Inferior parietal cortex (tissue), 1 donor: ENCODE data around the gene PSG7.
"Not testable (repeated sequence)": the region's sequence is repeated elsewhere in the genome, so short reads cannot be mapped to it uniquely, and the experiment has no call there.

ENCODE experiments used
- DNase-seq: peaks from one replicate; pipeline ENCODE4 v3.0.0-alpha.2; 2016; ENCODE audit errors: extremely low spot score

The PSG7 gene

DNA sequence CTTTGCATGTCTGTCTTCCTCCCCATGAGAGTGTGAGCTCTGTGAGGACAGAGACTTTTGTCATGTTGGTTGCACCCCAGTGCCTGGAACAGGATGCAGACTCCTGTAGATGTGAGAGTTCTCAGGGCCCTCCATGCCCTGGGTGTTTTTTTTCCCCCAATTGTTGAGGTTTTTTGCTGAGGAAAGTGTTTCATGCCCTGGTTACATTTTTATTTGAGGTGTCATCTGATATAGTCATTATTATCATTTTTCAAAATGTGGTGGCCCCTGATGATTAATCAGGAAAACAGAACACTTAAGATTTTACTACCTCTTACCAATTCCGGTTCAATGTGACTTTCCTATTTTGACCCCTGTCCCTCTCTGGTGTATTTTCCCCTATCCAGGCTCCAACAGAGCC, 20.1 kb downstream of the PSG7 start:
- DNase-seq, result not testable (repeated sequence)

DNA sequence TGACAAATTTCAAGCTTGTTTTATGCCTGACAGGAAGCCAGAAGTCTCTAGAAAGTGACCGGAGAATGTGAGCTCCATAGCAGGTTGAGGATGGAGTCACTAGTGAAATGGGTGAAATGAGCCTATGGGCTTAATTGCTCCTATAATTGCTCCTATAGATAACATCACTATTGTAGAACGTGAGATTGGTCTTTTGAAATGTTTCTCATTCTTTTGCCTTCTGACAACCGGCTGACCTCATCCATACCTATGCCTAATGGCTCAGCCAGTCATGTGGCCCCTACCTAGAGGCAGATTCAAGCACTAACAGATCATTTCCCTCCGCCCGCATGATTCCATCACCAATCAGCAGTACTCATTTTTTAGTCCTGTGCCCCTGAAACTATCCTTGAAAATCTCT, 23.5 kb downstream of the PSG7 start:
- DNase-seq, result not testable (repeated sequence)

GRCh38 chr19:42912941-42913340, 24.1 kb downstream of the PSG7 start:
- not testable (repeated sequence) for DNase-seq

DNA sequence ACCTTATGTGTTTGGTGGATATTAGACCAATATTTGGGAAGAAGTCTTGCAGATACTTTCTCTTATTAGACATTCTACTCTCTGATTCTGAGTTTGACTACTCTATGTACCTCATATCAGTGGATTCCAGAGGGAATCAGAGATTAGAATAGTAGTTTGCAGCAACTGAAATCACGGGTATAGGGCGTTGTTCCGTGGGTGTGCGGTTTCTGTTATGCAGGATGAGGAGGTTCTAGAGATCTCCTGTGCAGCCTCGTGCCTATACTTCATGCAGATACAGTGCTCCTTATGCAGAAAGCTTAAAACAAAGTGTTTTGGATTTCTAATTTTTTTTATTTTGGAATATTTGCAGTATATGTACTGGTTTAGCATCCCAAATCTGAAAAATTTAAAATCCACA, 25.3 kb downstream of the PSG7 start:
- not testable (repeated sequence) for DNase-seq

DNA sequence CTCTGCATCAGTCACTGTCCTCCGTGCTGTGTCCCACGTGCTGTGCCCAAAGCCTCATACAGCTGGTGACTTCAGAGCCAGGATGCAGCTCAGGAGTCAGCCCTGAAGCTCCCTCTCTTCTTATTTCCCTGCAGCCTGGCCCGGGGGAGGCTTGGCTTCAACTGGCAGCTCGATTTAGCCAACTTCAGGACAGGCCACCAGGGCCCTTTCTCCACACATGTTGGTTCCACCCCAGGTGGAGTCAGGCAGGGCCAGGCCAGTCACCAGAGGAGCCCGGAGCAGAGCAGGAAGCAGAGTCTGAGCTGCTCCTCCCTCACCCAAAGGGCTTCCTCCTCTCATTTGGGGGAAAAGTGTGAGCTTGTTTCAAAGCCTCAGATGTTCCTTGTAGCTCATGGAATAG, 30.8 kb downstream of the PSG7 start:
- DNase-seq, result not testable (repeated sequence)

DNA sequence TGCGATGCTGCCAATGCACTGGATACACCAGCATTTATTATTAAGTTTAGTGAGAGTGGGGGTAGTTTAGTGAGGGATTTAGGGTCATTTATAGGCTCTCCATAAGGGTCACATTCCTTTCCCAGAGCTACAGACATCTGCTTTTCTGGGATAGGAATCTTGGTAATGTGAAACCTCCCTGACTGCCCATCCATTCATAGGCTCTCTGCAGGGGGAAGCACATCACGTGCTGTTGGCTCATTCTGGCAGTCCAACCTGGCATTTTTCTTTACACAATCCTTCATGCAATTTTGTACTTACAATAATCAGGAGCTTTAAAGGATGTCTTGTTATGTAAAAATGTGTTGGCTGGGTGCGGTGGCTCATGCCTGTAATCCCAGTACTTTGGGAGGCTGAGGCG, 36.4 kb downstream of the PSG7 start:
- DNase-seq, result not testable (repeated sequence)

GRCh38 chr19:42899674-42900073, 37.3 kb downstream of the PSG7 start:
- DNase-seq, result not testable (repeated sequence)

GRCh38 chr19:42899110-42899509, 37.9 kb downstream of the PSG7 start:
- DNase-seq, result not testable (repeated sequence)

- DNase-seq, result not testable (repeated sequence)
Measured at GRCh38 chr19:42898656-42899055, 38.4 kb downstream of the PSG7 start.

GRCh38 chr19:42897729-42898128, 39.3 kb downstream of the PSG7 start:
- not testable (repeated sequence) for DNase-seq

GRCh38 chr19:42890446-42890845, 46.6 kb downstream of the PSG7 start:
- not testable (repeated sequence) for DNase-seq

DNA sequence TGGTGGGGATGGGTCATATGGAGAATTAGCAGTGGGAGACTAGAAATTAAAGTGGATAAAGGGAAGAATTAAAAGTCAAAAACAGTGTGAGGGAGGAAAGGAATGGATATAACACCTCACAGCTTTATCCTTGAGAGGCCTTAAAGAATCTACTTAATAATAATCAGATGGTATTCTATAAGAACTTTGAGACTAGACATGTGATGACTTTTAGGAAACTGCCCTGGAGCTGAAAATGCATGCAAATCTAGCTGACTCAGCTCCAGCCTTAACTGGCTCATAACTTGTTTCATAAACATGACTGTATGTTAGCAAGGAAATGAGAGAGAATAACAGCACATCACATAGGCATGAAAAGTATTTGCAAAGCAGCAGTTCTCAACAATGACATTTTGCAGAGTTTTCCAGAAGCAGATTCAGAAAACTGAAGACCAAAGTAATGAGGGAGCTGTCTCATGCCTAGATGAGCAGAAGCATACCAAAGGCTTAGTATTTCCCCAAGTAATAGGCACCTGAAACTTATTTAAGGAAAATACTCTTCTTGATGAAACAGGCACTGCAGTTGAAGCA, 49.0 kb downstream of the PSG7 start:
- not testable (repeated sequence) for DNase-seq

- DNase-seq, result not testable (repeated sequence)
Measured at GRCh38 chr19:42882730-42883129, 54.3 kb downstream of the PSG7 start.

DNA sequence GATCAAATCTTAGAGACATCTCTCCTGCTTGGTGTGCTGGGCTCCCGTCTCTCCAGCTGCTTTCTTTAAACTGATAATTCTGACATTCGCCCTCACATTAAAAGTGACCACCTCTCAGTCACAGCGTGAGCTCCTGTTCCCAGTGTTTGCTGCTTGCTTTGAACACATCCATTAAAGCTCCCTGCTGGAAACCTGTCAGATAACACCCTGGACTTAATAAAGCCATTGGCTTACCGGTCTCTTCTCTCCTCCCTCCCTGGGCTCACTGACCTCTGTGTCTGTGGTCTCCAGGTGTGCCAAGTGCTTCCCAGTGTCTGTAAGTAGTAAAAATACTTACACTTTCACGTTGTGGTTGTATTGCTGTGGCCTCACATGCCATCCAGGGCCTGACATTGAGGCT, 55.0 kb downstream of the PSG7 start:
- not testable (repeated sequence) for DNase-seq

GRCh38 chr19:42881279-42881678, 55.7 kb downstream of the PSG7 start:
- not testable (repeated sequence) for DNase-seq

DNA sequence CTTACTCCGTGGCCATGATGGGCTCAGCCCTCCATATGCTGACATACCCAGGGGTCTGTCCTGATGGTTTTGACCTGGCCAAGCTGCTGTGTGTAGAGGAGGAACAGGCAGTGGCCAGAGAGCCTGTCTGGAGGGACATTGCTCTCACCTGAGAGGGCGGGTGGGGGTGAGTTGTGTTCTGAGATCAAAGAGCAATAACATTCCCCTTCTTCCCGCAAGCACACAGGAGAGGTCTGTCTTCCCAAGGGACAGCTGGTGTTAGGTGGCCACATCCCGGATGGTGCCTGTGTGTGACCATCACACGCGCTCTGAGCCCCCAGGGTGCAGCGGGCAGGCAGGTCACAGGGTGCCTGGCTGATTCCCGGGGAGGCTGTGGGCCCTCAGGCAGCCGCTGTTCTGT, 56.4 kb downstream of the PSG7 start:
- not testable (repeated sequence) for DNase-seq

GRCh38 chr19:42879613-42880012, 57.4 kb downstream of the PSG7 start, which contains the start of gene PSG1:
PSG1 (minus strand) TSS chr19:42879713; CDS start chr19:42879581, 132 bp downstream.
- no peak for DNase-seq

DNA sequence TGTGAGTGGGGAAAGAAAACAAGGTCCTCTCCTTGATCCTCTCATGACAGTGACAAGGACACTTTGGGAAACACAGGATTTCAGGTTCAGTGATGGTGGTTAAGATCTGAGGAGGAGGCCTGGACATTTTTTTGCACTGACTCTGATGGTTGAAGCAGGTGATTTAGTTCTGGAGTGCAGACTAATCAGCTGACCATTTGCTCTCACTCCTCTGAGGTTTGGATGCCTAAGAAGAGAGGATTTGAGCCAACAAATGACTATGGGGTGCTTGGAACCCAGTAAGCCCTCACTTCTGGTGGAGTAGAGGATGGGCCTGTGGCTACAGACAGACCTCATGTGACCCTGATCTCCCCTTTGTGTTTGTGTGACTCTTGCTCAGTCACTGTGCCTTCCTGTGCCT, 60.4 kb downstream of the PSG7 start:
- not testable (repeated sequence) for DNase-seq

GRCh38 chr19:42875881-42876280, 61.1 kb downstream of the PSG7 start:
- not testable (repeated sequence) for DNase-seq

DNA sequence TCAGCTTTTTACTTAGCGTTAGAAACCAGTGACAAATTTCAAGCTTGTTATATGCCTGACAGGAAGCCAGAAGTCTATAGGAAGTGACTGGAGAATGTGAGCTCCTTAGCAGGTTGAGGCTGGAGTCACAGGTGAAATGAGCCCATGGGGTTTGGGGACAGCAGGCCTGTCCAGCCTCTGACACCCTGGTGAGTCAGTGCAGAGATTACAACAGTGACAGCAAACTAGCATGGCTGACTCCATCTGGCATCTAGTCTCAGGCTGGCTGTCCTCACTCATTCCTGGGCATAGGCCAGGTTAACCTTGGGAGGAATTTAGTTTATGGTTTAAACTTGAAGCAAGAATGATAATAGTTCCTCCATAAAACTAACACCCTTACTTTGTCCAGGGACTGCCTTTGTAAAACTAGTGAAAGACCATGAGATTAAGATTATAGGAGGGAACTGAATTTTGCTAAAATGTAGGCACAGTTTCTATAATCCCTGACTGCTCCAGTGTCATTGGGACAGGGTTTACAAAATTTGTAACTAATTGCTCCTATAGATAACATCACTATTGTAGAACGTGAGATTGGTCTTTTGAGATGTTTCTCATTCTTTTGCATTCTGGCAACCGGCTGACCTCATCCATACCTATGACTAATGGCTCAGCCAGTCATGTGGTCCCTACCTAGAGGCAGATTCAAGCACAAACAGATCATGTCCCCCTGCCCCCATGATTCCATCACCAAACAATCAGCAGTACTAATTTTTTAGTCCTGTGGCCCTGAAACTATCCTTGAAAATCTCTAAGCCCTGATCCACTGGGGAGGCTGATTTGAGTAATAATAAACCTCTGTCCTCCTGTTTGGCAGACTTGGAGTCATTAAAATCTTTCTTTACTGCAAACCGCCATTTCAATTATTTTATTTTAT, 61.9 kb downstream of the PSG7 start:
- not testable (repeated sequence) for DNase-seq

- not testable (repeated sequence) for DNase-seq
Measured at GRCh38 chr19:42874136-42874535, 62.9 kb downstream of the PSG7 start.
